ENCODE data around the gene CEP70.
"Not testable (repeated sequence)": the region's sequence is repeated elsewhere in the genome, so short reads cannot be mapped to it uniquely, and the experiment has no call there.

GRCh38 chr3:138484672-138485071 lies 109.4 kb downstream of the CEP70 start:
- TF ChIP-seq, protein P1, sequence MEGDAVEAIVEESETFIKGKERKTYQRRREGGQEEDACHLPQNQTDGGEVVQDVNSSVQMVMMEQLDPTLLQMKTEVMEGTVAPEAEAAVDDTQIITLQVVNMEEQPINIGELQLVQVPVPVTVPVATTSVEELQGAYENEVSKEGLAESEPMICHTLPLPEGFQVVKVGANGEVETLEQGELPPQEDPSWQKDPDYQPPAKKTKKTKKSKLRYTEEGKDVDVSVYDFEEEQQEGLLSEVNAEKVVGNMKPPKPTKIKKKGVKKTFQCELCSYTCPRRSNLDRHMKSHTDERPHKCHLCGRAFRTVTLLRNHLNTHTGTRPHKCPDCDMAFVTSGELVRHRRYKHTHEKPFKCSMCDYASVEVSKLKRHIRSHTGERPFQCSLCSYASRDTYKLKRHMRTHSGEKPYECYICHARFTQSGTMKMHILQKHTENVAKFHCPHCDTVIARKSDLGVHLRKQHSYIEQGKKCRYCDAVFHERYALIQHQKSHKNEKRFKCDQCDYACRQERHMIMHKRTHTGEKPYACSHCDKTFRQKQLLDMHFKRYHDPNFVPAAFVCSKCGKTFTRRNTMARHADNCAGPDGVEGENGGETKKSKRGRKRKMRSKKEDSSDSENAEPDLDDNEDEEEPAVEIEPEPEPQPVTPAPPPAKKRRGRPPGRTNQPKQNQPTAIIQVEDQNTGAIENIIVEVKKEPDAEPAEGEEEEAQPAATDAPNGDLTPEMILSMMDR (IDR thresholded peaks at IDR 0.05) = not testable (repeated sequence)
- TF ChIP-seq POLR2A (IDR thresholded peaks at IDR 0.05) = not testable (repeated sequence)
